ENCODE data around the gene PRDX5. TPM values are rescaled to one million over a fixed set of nuclear protein-coding genes. Genes with fewer than 3 reads are reported as not detected.

Gene PRDX5
- total RNA-seq, 5 donors from 2014 or later (not counting 1 experiment from before 2014, with no cell fraction given): 35.8 to 86.7 (median 71.7) TPM

DNA sequence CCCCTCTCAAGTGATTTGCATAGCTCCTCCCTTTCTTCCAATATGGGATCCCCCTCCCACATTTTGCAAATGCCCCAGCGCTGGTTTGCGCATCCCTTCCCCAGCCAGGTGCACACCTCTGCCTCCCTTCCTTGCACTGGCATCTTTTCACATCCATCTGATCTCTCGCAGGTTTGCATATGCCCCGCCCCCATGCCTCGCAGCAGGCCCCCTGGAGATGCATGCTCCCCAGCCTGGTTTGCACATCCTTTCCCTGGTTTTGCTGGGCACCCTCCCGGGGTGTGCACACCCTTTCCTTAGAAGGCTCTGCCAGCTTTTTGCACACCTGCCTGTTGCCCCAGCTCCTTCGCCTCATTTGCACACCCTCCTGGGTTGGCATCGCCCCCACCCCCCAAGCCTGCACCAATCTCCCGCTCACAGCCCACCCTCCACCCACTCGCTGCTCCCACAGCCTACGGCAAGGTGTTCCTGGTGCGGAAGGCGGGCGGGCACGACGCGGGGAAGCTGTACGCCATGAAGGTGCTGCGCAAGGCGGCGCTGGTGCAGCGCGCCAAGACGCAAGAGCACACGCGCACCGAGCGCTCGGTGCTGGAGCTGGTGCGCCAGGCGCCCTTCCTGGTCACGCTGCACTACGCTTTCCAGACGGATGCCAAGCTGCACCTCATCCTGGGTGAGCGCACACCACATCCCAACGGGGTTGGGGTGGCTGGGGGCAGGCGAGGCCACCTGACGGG is 42.0 kb downstream of the PRDX5 start:
- Histone ChIP-seq H3K36me3 (ENCODE audit: control insufficient read depth in 2 of 2, extremely low read depth in 1 of 2, insufficient read depth in 1 of 2, low read length in 1 of 2) (peaks cover 14 to 36% of the 10 kb centered on the region in 2 donors), H3K27ac (ENCODE audit: low read length) (no peak overlapping the region), H3K4me1 (ENCODE audit: control insufficient read depth in 1 of 2, extremely low read depth in 1 of 2, insufficient read depth in 2 of 2, low read length in 2 of 2) (peaks cover 14 to 41% of the 10 kb centered on the region in 2 experiments), H3K9me3 (no peaks in the 10 kb centered on the region), H3K27me3 (replicated peaks in 1 of 2; ENCODE audit: control insufficient read depth in 2 of 2, extremely low read depth in 1 of 2, insufficient read depth in 2 of 2, low read length in 1 of 2) (no peaks in the 10 kb centered on the region), H3K4me3 (ENCODE audit: control insufficient read depth in 1 of 2, extremely low read depth in 1 of 2, low read length in 1 of 2) (peak overlapping the region; percentile 80 to 85)
- Mint-ChIP-seq H3K36me3 (peaks cover 18% of the 10 kb centered on the region), H3K9me3 (no peaks in the 10 kb centered on the region), H3K27ac (peak overlapping the region; percentile 83 to 87), H3K4me3 (peak overlapping the region; percentile 90 to 97 (median 91)), H3K27me3 (no peaks in the 10 kb centered on the region), H3K4me1 (peaks cover 24 to 40% (median 31%) of the 10 kb centered on the region in 3 donors)
- DNase-seq (peak in 12 of 35 experiments; percentile 15 to 59 (median 26)), ATAC-seq (replicated peaks in 1 of 4) (peak; percentile 31 to 66 (median 45))
- 9% methylated on average over 34 of the region's 38 CpGs for WGBS (ENCODE audit: insufficient coverage)
- POLR2A ChIA-PET: no interaction called here
- CTCF ChIA-PET: interaction anchor here in 1 of 2 donors (0.6 kb wide), 1 partner anchor 89 kb away, joined by 3 read pairs; no protein-coding TSS in a partner anchor

- H3K36me3 ChIP-seq (ENCODE audit: control insufficient read depth in 2 of 2, extremely low read depth in 1 of 2, insufficient read depth in 1 of 2, low read length in 1 of 2): peaks cover 14 to 39% of the 10 kb centered on the region in 2 donors
- POLR2A ChIA-PET: no interaction called here
- CTCF ChIA-PET: interaction anchor here in 1 of 2 donors (0.5 to 0.6 kb wide), 2 partner anchors 55 to 89 kb away, joined by 3 to 4 read pairs; partner anchors contain the start of gene ESRRA
- H3K4me3 ChIP-seq (ENCODE audit: control insufficient read depth in 1 of 2, extremely low read depth in 1 of 2, low read length in 1 of 2): no peak overlapping the region
- H3K9me3 ChIP-seq: no peaks in the 10 kb centered on the region
- Mint-ChIP-seq H3K27me3 (no peaks in the 10 kb centered on the region), H3K9me3 (no peaks in the 10 kb centered on the region), H3K4me1 (peaks cover 24 to 40% (median 31%) of the 10 kb centered on the region in 3 donors), H3K36me3 (peaks cover 18% of the 10 kb centered on the region), H3K4me3 (peak overlapping the region; percentile 90 to 97 (median 91)), H3K27ac (peak overlapping the region in 1 of 2 donors; percentile 87)
- 71% methylated on average over 10 of the region's 13 CpGs for WGBS (ENCODE audit: insufficient coverage)
- no peaks in the 10 kb centered on the region for H3K27me3 ChIP-seq (replicated peaks in 1 of 2; ENCODE audit: control insufficient read depth in 2 of 2, extremely low read depth in 1 of 2, insufficient read depth in 2 of 2, low read length in 1 of 2)
- H3K4me1 ChIP-seq (ENCODE audit: control insufficient read depth in 1 of 2, extremely low read depth in 1 of 2, insufficient read depth in 2 of 2, low read length in 2 of 2): peaks cover 14 to 37% of the 10 kb centered on the region in 2 experiments
- peak in 2 of 35 experiments; percentile 16 to 30 for DNase-seq
- peak in 1 of 4 experiments; percentile 31 for ATAC-seq (replicated peaks in 1 of 4)
- H3K27ac ChIP-seq (ENCODE audit: low read length): no peak overlapping the region
These were observed 42.6 kb downstream of the PRDX5 start for GRCh38 chr11:64360448-64360921.

- ATAC-seq (replicated peaks in 1 of 4) (no peak), DNase-seq (no peak)
- no peaks in the 10 kb centered on the region for H3K9me3 Mint-ChIP-seq
- Histone ChIP-seq H3K36me3 (ENCODE audit: control insufficient read depth in 2 of 2, extremely low read depth in 1 of 2, insufficient read depth in 1 of 2, low read length in 1 of 2) (peaks cover 17 to 47% of the 10 kb centered on the region in 2 donors), H3K27ac (ENCODE audit: low read length) (no peak overlapping the region), H3K4me3 (ENCODE audit: control insufficient read depth in 1 of 2, extremely low read depth in 1 of 2, low read length in 1 of 2) (no peak overlapping the region), H3K9me3 (no peaks in the 10 kb centered on the region), H3K4me1 (ENCODE audit: control insufficient read depth in 1 of 2, extremely low read depth in 1 of 2, insufficient read depth in 2 of 2, low read length in 2 of 2) (peaks cover 14 to 37% of the 10 kb centered on the region in 2 experiments), H3K27me3 (replicated peaks in 1 of 2; ENCODE audit: control insufficient read depth in 2 of 2, extremely low read depth in 1 of 2, insufficient read depth in 2 of 2, low read length in 1 of 2) (no peaks in the 10 kb centered on the region)
- H3K4me3 Mint-ChIP-seq: peak overlapping the region in 1 of 3 donors; percentile 9
- H3K27ac Mint-ChIP-seq: no peak overlapping the region
- WGBS (ENCODE audit: insufficient coverage): 94% methylated on average over 11 of the region's 18 CpGs
- H3K4me1 Mint-ChIP-seq: peaks cover 19 to 36% (median 28%) of the 10 kb centered on the region in 3 donors
- H3K36me3 Mint-ChIP-seq: peaks cover 21% of the 10 kb centered on the region
- ChIA-PET CTCF (no interaction called here), POLR2A (no interaction called here)
- no peaks in the 10 kb centered on the region for H3K27me3 Mint-ChIP-seq
These were observed 43.7 kb downstream of the PRDX5 start for GRCh38 chr11:64361659-64362058.

DNA sequence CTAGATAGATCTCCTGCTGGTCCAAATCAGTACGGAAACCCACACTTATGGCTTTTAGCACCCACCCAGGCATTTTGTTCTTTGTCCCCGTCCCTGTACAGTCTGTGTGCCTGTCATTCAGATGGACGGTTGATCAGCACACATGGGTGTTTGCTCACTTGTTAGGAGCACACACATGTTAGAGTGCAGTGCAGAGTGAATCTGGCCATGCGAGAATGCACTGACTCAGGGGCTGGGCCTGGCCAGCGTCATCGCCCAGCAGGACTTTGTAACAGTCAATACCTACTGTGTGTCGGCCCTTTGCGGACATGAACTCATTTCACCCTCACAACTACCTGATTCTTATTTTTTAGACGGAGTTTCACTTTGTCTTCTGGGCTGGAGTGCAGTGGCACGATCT is 44.4 kb downstream of the PRDX5 start:
- Mint-ChIP-seq H3K9me3 (no peaks in the 10 kb centered on the region), H3K4me3 (peak overlapping the region in 1 of 3 donors; percentile 28), H3K27me3 (no peaks in the 10 kb centered on the region), H3K4me1 (peaks cover 16 to 35% (median 27%) of the 10 kb centered on the region in 3 donors), H3K27ac (peak overlapping the region in 1 of 2 donors; percentile 12), H3K36me3 (peaks cover 24% of the 10 kb centered on the region)
- Histone ChIP-seq H3K27me3 (replicated peaks in 1 of 2; ENCODE audit: control insufficient read depth in 2 of 2, extremely low read depth in 1 of 2, insufficient read depth in 2 of 2, low read length in 1 of 2) (no peaks in the 10 kb centered on the region), H3K4me3 (ENCODE audit: control insufficient read depth in 1 of 2, extremely low read depth in 1 of 2, low read length in 1 of 2) (no peak overlapping the region), H3K9me3 (no peaks in the 10 kb centered on the region), H3K27ac (ENCODE audit: low read length) (no peak overlapping the region), H3K4me1 (ENCODE audit: control insufficient read depth in 1 of 2, extremely low read depth in 1 of 2, insufficient read depth in 2 of 2, low read length in 2 of 2) (peaks cover 14 to 31% of the 10 kb centered on the region in 2 experiments), H3K36me3 (ENCODE audit: control insufficient read depth in 2 of 2, extremely low read depth in 1 of 2, insufficient read depth in 1 of 2, low read length in 1 of 2) (peaks cover 17 to 50% of the 10 kb centered on the region in 2 donors)
- ChIA-PET POLR2A (no interaction called here), CTCF (no interaction called here)
- DNase-seq: no peak
- 96% methylated on average over 10 of the region's 10 CpGs for WGBS (ENCODE audit: insufficient coverage)
- no peak for ATAC-seq (replicated peaks in 1 of 4)

- no peaks in the 10 kb centered on the region for H3K27me3 ChIP-seq (replicated peaks in 1 of 2; ENCODE audit: control insufficient read depth in 2 of 2, extremely low read depth in 1 of 2, insufficient read depth in 2 of 2, low read length in 1 of 2)
- no peaks in the 10 kb centered on the region for H3K9me3 Mint-ChIP-seq
- H3K4me3 ChIP-seq (ENCODE audit: control insufficient read depth in 1 of 2, extremely low read depth in 1 of 2, low read length in 1 of 2): no peak overlapping the region
- no peak overlapping the region for H3K27ac ChIP-seq (ENCODE audit: low read length)
- no peak overlapping the region for H3K27ac Mint-ChIP-seq
- WGBS (ENCODE audit: insufficient coverage): no CpG with 5 or more reads among the region's 6 CpGs
- peaks cover 28 to 63% of the 10 kb centered on the region in 2 donors for H3K36me3 ChIP-seq (ENCODE audit: control insufficient read depth in 2 of 2, extremely low read depth in 1 of 2, insufficient read depth in 1 of 2, low read length in 1 of 2)
- ChIA-PET CTCF (interaction anchor here in 1 of 2 donors (0.7 kb wide), 1 partner anchor 29 kb away, joined by 3 read pairs; no protein-coding TSS in a partner anchor), POLR2A (interaction anchor here (0.7 kb wide), 2 partner anchors 12 to 394 kb away, joined by 4 to 6 read pairs; no protein-coding TSS in a partner anchor)
- peaks cover 0 to 12% of the 10 kb centered on the region in 2 experiments for H3K4me1 ChIP-seq (ENCODE audit: control insufficient read depth in 1 of 2, extremely low read depth in 1 of 2, insufficient read depth in 2 of 2, low read length in 2 of 2)
- H3K36me3 Mint-ChIP-seq: peaks cover 29% of the 10 kb centered on the region
- DNase-seq: no peak
- H3K27me3 Mint-ChIP-seq: no peaks in the 10 kb centered on the region
- peaks cover 15 to 23% (median 17%) of the 10 kb centered on the region in 3 donors for H3K4me1 Mint-ChIP-seq
- no peak overlapping the region for H3K4me3 Mint-ChIP-seq
- no peaks in the 10 kb centered on the region for H3K9me3 ChIP-seq
- no peak for ATAC-seq (replicated peaks in 1 of 4)
These were observed 46.5 kb downstream of the PRDX5 start for GRCh38 chr11:64364435-64364834.

DNA sequence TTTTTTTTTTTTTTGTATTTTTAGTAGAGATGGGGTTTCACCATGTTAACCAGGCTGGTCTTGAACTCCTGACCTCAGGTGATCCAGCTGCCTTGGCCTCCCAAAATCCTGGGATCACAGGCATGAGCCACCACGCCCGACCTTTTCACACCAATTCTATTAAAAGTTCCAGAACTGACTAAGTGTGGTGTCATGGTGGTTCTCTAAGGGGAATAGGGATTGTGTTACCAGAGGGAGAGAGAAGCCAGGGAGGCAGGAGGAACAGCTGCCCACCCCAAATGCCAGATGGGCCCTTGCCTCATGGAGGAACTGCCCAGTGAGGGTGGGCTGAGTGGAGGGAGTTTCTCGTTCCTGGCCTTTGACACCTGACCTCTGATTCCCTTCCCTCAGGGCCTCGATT is 47.0 kb downstream of the PRDX5 start:
- no peaks in the 10 kb centered on the region for H3K9me3 ChIP-seq
- 100% methylated on average over 2 of the region's 4 CpGs for WGBS (ENCODE audit: insufficient coverage)
- no peak overlapping the region for H3K4me3 Mint-ChIP-seq
- H3K36me3 Mint-ChIP-seq: peaks cover 31% of the 10 kb centered on the region
- DNase-seq (no peak), ATAC-seq (replicated peaks in 1 of 4) (no peak)
- no peak overlapping the region for H3K27ac ChIP-seq (ENCODE audit: low read length)
- H3K36me3 ChIP-seq (ENCODE audit: control insufficient read depth in 2 of 2, extremely low read depth in 1 of 2, insufficient read depth in 1 of 2, low read length in 1 of 2): peaks cover 32 to 65% of the 10 kb centered on the region in 2 donors
- no peak overlapping the region for H3K4me3 ChIP-seq (ENCODE audit: control insufficient read depth in 1 of 2, extremely low read depth in 1 of 2, low read length in 1 of 2)
- no peaks in the 10 kb centered on the region for H3K9me3 Mint-ChIP-seq
- no peaks in the 10 kb centered on the region for H3K27me3 Mint-ChIP-seq
- H3K27ac Mint-ChIP-seq: no peak overlapping the region
- H3K4me1 ChIP-seq (ENCODE audit: control insufficient read depth in 1 of 2, extremely low read depth in 1 of 2, insufficient read depth in 2 of 2, low read length in 2 of 2): peaks cover 0 to 7% of the 10 kb centered on the region in 2 experiments
- peaks cover 10 to 18% (median 12%) of the 10 kb centered on the region in 3 donors for H3K4me1 Mint-ChIP-seq
- H3K27me3 ChIP-seq (replicated peaks in 1 of 2; ENCODE audit: control insufficient read depth in 2 of 2, extremely low read depth in 1 of 2, insufficient read depth in 2 of 2, low read length in 1 of 2): no peaks in the 10 kb centered on the region
- ChIA-PET POLR2A (no interaction called here), CTCF (no interaction called here)
